GM12892 (cell line): ENCODE data around the gene KCNMA1.

Experiments
- POLR2A ChIP-seq: IDR thresholded peaks from 2 replicates; pipeline ENCODE4 v1.6.1; 2011; ENCODE audit warnings: low read depth, low read length, control low read depth
- POLR2AphosphoS5 ChIP-seq: IDR thresholded peaks from 2 replicates; pipeline ENCODE4 v1.6.1; 2011; ENCODE audit warnings: low read depth, low read length, control low read depth
- TAF1 ChIP-seq: IDR thresholded peaks from 2 replicates; pipeline ENCODE4 v1.6.1; 2011; ENCODE audit warnings: low read depth, mild to moderate bottlenecking, control low read depth, low read length, borderline replicate concordance

- no peak for TF ChIP-seq POLR2A
- no peak for TF ChIP-seq POLR2AphosphoS5
- no peak for TF ChIP-seq TAF1
Observed at GRCh38 chr10:77120012-77120411, 517.6 kb downstream of the KCNMA1 start.
